SH-SY5Y (cell line): ENCODE results near the gene HOXB13.

Experiments used
- GATA2 ChIP-seq: IDR thresholded peaks from 2 replicates; pipeline ENCODE4 v1.6.1; 2011; ENCODE audit warnings: mild to moderate bottlenecking, low read depth, low read length
- GATA3 ChIP-seq: IDR thresholded peaks from 2 replicates; pipeline ENCODE4 v1.6.1; 2011; ENCODE audit warnings: low read depth, mild to moderate bottlenecking, low read length, moderate library complexity

- TF ChIP-seq GATA2 (no peak), GATA3 (no peak)
Observed at GRCh38 chr17:48693178-48693577, 35.4 kb downstream of the HOXB13 start.
